GM12873 (cell line): ENCODE measurements around the gene RAN.

Source experiments
- CTCF ChIP-seq: IDR thresholded peaks from 2 replicates; pipeline ENCODE4 v1.5.1; 2012; ENCODE audit warnings: low read depth, mild to moderate bottlenecking, moderate library complexity, low read length, control low read depth; ENCODE audit not compliant: insufficient read depth; ENCODE audit errors: missing control alignments

Gene RAN

GRCh38 chr12:130909111-130909510 lies 37.2 kb downstream of the RAN start:
- no peak for TF ChIP-seq CTCF

GRCh38 chr12:130911193-130911592 lies 39.3 kb downstream of the RAN start:
- TF ChIP-seq CTCF, result no peak

- TF ChIP-seq CTCF, result no peak
These were observed 40.1 kb downstream of the RAN start for GRCh38 chr12:130911933-130912332.

- peak; percentile 96 for TF ChIP-seq CTCF
These were observed 44.5 kb downstream of the RAN start for GRCh38 chr12:130916241-130916911.

- no peak for TF ChIP-seq CTCF
These were observed 45.7 kb downstream of the RAN start for GRCh38 chr12:130917607-130918006.

- no peak for TF ChIP-seq CTCF
These were observed 47.2 kb downstream of the RAN start for GRCh38 chr12:130919086-130919485.

- no peak for TF ChIP-seq CTCF
These were observed 48.3 kb downstream of the RAN start for GRCh38 chr12:130920119-130920703.
